Occipital lobe (tissue), 2 donors: ENCODE data around the gene DUSP11. TPM values are rescaled to one million over a fixed set of nuclear protein-coding genes. Genes with fewer than 3 reads are reported as not detected.
A peak's percentile ranks its signal among the peaks of the same experiment; 100 is the strongest.
"Not testable (repeated sequence)": the region's sequence is repeated elsewhere in the genome, so short reads cannot be mapped to it uniquely, and the experiment has no call there.

Source experiments
- DNase-seq: peaks from one replicate; lab custom pipeline; 2025; lab: John Stamatoyannopoulos, UW
- total RNA-seq: library from RNA; depleted of rRNA; stranded (reverse); fragments of >200 nt; gene quantifications from one replicate; pipeline ENCODE4 v1.2.3, GENCODE V29; 2014

Gene DUSP11
- 32.3 TPM for total RNA-seq

- peak; percentile 86 for DNase-seq
Observed at GRCh38 chr2:73779467-73780236, at the start of gene DUSP11. Gene DUSP11 (minus strand): TSS chr2:73780103. CDS start chr2:73779974, 129 bp downstream.

- peak; percentile 92 for DNase-seq
Observed at GRCh38 chr2:73828818-73829570, 49.1 kb upstream of the DUSP11 start, which contains the start of gene STAMBP. Gene STAMBP (plus strand): TSS chr2:73828961. CDS start chr2:73830857, 1,896 bp downstream.

- no peak for DNase-seq
Observed at GRCh38 chr2:73828389-73828817, 48.5 kb upstream of the DUSP11 start.

GRCh38 chr2:73827660-73828388 is 47.9 kb upstream of the DUSP11 start:
- no peak for DNase-seq

- DNase-seq = no peak
Observed at GRCh38 chr2:73827018-73827417, 47.1 kb upstream of the DUSP11 start.

GRCh38 chr2:73825408-73825807 is 45.5 kb upstream of the DUSP11 start:
- DNase-seq = no peak

GRCh38 chr2:73823916-73824523 is 44.1 kb upstream of the DUSP11 start:
- no peak for DNase-seq

- DNase-seq = no peak
Observed at GRCh38 chr2:73823416-73823815, 43.5 kb upstream of the DUSP11 start.

- no peak for DNase-seq
Observed at GRCh38 chr2:73822991-73823390, 43.1 kb upstream of the DUSP11 start.

- no peak for DNase-seq
Observed at GRCh38 chr2:73822276-73822675, 42.4 kb upstream of the DUSP11 start.

- no peak for DNase-seq
Observed at GRCh38 chr2:73821669-73822068, 41.8 kb upstream of the DUSP11 start.

GRCh38 chr2:73821227-73821626 is 41.3 kb upstream of the DUSP11 start:
- no peak for DNase-seq

- DNase-seq = no peak
Observed at GRCh38 chr2:73818296-73818695, 38.4 kb upstream of the DUSP11 start.

GRCh38 chr2:73812635-73813034 is 32.7 kb upstream of the DUSP11 start:
- DNase-seq = no peak

GRCh38 chr2:73811878-73812277 is 32.0 kb upstream of the DUSP11 start:
- no peak for DNase-seq

- DNase-seq = not testable (repeated sequence)
Observed at GRCh38 chr2:73783883-73784282, 4.0 kb upstream of the DUSP11 start, which contains the start of gene C2orf78. Gene C2orf78 (plus strand): TSS chr2:73784183. CDS start chr2:73784310, 127 bp downstream.

- DNase-seq = not testable (repeated sequence)
Observed at GRCh38 chr2:73783402-73783801, 3.5 kb upstream of the DUSP11 start.

GRCh38 chr2:73780237-73780582 is 307 bp upstream of the DUSP11 start:
- no peak for DNase-seq

- DNase-seq = not testable (repeated sequence)
Observed at GRCh38 chr2:73778867-73779466, 936 bp downstream of the DUSP11 start.

GRCh38 chr2:73776869-73777519 is 2.9 kb downstream of the DUSP11 start:
- DNase-seq = no peak
